Osteocyte (in vitro differentiated cells): ENCODE results near the gene CTIF. TPM values are rescaled to one million over a fixed set of nuclear protein-coding genes. Genes with fewer than 3 reads are reported as not detected.
A peak's percentile ranks its signal among the peaks of the same experiment; 100 is the strongest.

Experiments
- DNase-seq: peaks from one replicate; pipeline ENCODE4 v3.0.0; 2021; ENCODE audit warnings: mixed read lengths; ENCODE audit not compliant: unreplicated experiment; ENCODE audit errors: extremely low spot score
- H3K27ac Mint-ChIP-seq: one replicate; pipeline ENCODE4 v1.8.0; 2021; ENCODE audit warnings: mild to moderate bottlenecking, mixed read lengths; ENCODE audit not compliant: unreplicated experiment
- H3K27me3 Mint-ChIP-seq: one replicate; pipeline ENCODE4 v1.8.0; 2021; ENCODE audit warnings: mixed read lengths; ENCODE audit not compliant: unreplicated experiment
- H3K36me3 Mint-ChIP-seq: one replicate; pipeline ENCODE4 v1.8.0; 2021; ENCODE audit warnings: mixed read lengths; ENCODE audit not compliant: unreplicated experiment
- H3K4me1 Mint-ChIP-seq: one replicate; pipeline ENCODE4 v1.8.0; 2021; ENCODE audit warnings: mixed read lengths; ENCODE audit not compliant: unreplicated experiment
- H3K4me3 Mint-ChIP-seq: one replicate; pipeline ENCODE4 v1.8.0; 2021; ENCODE audit warnings: mild to moderate bottlenecking, moderate library complexity, mixed read lengths; ENCODE audit not compliant: unreplicated experiment
- H3K9me3 Mint-ChIP-seq: one replicate; pipeline ENCODE4 v1.8.0; 2021; ENCODE audit warnings: mixed read lengths; ENCODE audit not compliant: unreplicated experiment
- total RNA-seq: library from RNA; stranded (reverse); gene quantifications from 2 replicates; pipeline ENCODE4 v1.2.1, GENCODE V29; 2021
- TF ChIP-seq, protein P1 (sequence below): fragments of 200-600 bp; sonication (generic); IDR thresholded peaks from 2 replicates; pipeline ENCODE4 v1.5.0; 2021; ENCODE audit warnings: antibody characterized with exemption, mild to moderate bottlenecking, moderate library complexity

CTIF gene
- total RNA-seq, 1 donor from 2014 or later: 172 TPM

DNA sequence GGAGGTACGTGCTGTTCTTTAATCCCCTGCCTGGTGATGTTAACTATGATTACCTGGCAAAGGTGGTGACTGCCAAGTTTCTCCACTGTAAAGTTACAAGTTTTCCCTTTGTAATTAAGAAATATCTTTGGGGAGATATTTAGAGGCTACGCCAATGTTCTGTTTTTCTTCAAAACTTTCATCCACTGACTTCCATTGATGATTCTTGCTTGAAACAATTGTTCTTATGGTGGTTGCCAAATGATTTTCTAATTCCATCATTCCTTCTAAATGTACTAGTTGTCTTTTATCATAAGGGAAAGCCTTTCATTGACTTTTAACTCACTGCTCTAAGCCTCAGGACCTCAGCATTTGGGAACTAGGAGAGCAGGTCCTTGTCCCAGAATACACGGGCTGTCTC lies 206.5 kb downstream of the CTIF start:
- TF ChIP-seq, protein P1, sequence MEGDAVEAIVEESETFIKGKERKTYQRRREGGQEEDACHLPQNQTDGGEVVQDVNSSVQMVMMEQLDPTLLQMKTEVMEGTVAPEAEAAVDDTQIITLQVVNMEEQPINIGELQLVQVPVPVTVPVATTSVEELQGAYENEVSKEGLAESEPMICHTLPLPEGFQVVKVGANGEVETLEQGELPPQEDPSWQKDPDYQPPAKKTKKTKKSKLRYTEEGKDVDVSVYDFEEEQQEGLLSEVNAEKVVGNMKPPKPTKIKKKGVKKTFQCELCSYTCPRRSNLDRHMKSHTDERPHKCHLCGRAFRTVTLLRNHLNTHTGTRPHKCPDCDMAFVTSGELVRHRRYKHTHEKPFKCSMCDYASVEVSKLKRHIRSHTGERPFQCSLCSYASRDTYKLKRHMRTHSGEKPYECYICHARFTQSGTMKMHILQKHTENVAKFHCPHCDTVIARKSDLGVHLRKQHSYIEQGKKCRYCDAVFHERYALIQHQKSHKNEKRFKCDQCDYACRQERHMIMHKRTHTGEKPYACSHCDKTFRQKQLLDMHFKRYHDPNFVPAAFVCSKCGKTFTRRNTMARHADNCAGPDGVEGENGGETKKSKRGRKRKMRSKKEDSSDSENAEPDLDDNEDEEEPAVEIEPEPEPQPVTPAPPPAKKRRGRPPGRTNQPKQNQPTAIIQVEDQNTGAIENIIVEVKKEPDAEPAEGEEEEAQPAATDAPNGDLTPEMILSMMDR: no peak
- H3K27me3 Mint-ChIP-seq: no peaks in the 10 kb centered on the region
- H3K9me3 Mint-ChIP-seq: no peaks in the 10 kb centered on the region
- DNase-seq: no peak
- H3K4me3 Mint-ChIP-seq: no peak overlapping the region
- no peak overlapping the region for H3K27ac Mint-ChIP-seq
- H3K36me3 Mint-ChIP-seq: peaks cover 5% of the 10 kb centered on the region
- H3K4me1 Mint-ChIP-seq: peaks cover 33% of the 10 kb centered on the region

DNA sequence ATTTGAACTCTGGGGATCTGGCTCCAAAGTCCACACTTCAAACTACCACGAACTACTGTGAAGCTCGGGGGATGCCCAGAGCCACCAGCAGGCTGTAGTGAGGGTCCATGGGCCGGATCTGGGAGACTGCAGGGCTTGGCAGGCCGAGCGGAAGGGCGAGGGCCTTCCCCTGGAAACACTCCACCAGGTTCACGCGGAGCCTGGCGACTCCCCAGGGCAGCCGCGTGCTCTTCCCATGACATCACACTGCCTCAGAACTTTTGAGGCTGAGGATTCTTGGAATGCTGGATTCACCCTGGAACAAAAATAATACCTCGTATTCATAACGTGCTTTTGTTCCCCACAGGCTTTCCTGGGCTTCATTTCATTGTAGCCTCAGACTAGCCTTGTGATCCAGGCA lies 210.9 kb downstream of the CTIF start:
- H3K4me3 Mint-ChIP-seq: no peak overlapping the region
- no peak for DNase-seq
- no peaks in the 10 kb centered on the region for H3K27me3 Mint-ChIP-seq
- no peaks in the 10 kb centered on the region for H3K9me3 Mint-ChIP-seq
- TF ChIP-seq, protein P1: no peak
- no peaks in the 10 kb centered on the region for H3K36me3 Mint-ChIP-seq
- peaks cover 10% of the 10 kb centered on the region for H3K4me1 Mint-ChIP-seq
- H3K27ac Mint-ChIP-seq: no peak overlapping the region

DNA sequence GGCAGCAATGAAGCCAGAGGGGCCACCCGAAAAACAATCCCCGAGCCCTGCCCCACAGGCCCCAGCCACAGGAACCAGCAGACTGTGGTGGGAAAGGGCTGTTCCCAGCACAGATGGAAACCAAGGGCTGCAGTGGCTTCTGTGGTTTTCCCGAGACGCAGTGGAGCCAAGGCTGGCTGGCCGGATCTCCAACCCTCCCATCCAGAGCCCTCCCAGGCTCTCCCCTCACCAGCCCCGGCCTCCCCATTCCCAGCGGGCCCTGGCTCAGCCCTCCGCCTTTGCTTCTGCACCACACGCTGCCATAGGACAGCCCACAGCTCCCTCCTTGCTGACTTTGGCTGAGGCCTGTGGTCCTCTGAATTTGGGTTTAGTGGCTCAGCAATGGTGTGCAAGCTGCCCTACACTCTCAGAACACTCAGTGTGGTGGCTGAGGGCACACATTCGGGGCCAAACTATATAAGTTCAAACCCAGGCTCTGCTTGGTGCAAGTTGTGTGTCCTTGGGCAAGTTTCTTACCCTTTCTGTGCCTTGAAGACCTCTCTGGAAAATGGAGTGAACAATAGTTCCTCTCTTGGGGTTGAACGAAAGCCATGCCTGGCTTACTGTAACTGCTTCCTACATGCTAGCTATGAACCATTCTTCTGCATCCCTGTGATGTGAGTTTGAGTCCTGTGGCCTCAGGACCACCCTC lies 211.8 kb downstream of the CTIF start:
- H3K27ac Mint-ChIP-seq: no peak overlapping the region
- H3K4me1 Mint-ChIP-seq: peaks cover 14% of the 10 kb centered on the region
- no peak for DNase-seq
- TF ChIP-seq, protein P1: no peak
- no peak overlapping the region for H3K4me3 Mint-ChIP-seq
- H3K27me3 Mint-ChIP-seq: no peaks in the 10 kb centered on the region
- H3K36me3 Mint-ChIP-seq: no peaks in the 10 kb centered on the region
- no peaks in the 10 kb centered on the region for H3K9me3 Mint-ChIP-seq

DNA sequence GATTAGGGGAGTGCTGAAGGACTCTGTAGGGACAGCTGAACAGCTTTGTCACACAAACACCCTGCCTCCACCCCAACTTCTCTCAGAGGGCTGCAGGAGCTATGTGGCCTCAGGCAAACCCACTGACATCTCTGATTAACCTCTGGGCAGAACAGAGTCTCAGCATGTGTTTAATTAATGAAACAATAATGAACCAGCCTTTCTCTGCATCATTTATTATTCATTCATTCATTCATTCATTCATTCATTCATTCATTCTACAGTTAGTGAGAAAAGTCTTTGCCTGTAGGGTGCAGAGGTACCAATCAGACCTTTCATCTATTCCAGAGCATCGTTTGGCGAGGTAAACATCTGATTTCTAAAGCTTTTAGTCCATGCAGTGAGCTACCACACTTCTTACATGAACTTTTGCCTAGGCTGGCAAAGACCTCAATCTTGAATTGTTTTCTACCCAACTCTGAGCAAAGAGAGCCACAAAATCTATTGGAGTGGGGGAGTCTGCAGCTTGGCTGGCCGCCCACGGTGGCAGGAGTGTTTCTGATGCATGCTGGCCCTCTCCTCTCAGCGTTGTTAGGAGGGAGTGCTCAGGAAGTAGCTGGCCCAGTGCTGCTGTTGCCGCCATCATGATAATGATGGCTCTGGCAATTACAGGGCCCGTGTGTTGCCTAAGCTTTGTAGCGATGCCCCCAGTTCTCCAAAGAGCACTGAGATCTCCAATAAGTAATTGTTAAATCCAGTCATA lies 213.1 kb downstream of the CTIF start:
- TF ChIP-seq, protein P1: no peak
- Mint-ChIP-seq H3K36me3 (peaks cover 2% of the 10 kb centered on the region), H3K27me3 (no peaks in the 10 kb centered on the region), H3K4me1 (peaks cover 19% of the 10 kb centered on the region), H3K27ac (no peak overlapping the region), H3K4me3 (no peak overlapping the region), H3K9me3 (peaks cover 1% of the 10 kb centered on the region)
- no peak for DNase-seq

DNA sequence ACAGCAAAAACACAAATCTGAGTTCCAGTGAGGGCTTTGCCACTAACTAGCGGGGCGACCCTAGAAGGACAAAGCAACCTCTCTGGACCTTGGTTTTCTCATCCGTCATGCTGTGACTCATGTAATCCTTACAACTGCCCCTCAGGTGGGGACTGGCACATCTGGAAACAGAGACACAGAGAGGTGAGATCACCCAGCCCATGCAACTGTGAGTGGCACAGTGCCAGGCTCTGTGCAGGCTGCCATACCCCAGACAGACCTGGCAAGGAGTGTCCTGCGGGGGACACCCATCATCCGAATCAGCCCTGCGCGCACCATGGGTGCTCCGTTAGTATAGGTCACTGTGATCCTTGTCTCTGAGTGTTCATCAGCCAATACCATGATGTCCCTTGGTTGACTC lies 213.6 kb downstream of the CTIF start:
- H3K9me3 Mint-ChIP-seq: peaks cover 3% of the 10 kb centered on the region
- peaks cover 22% of the 10 kb centered on the region for H3K4me1 Mint-ChIP-seq
- TF ChIP-seq, protein P1: no peak
- H3K36me3 Mint-ChIP-seq: peaks cover 7% of the 10 kb centered on the region
- no peaks in the 10 kb centered on the region for H3K27me3 Mint-ChIP-seq
- H3K27ac Mint-ChIP-seq: peak overlapping the region; percentile 14
- DNase-seq: no peak
- no peak overlapping the region for H3K4me3 Mint-ChIP-seq
